HG02678 (cell line): ENCODE data around the gene RNU5D-1.
A peak's percentile ranks its signal among the peaks of the same experiment; 100 is the strongest.
"Not testable (repeated sequence)": the region's sequence is repeated elsewhere in the genome, so short reads cannot be mapped to it uniquely, and the experiment has no call there.

Experiments used
- ATAC-seq: cut with Tn5 transposase; IDR thresholded peaks from one replicate; pipeline ENCODE4 v1.9.1; 2021; ENCODE audit warnings: mild to moderate bottlenecking, moderate library complexity; ENCODE audit not compliant: unreplicated experiment

The RNU5D-1 gene

GRCh38 chr1:44730741-44731512 is at the start of gene RNU5D-1:
Gene RNU5D-1 (minus strand): TSS chr1:44731170.
- peak; percentile 73 for ATAC-seq

- no peak for ATAC-seq
These were observed 49.7 kb upstream of the RNU5D-1 start for GRCh38 chr1:44780583-44781121.

- no peak for ATAC-seq
These were observed 48.0 kb upstream of the RNU5D-1 start for GRCh38 chr1:44778705-44779576.

- no peak for ATAC-seq
These were observed 47.1 kb upstream of the RNU5D-1 start for GRCh38 chr1:44777969-44778635.

- ATAC-seq = no peak
These were observed 46.6 kb upstream of the RNU5D-1 start for GRCh38 chr1:44777547-44777946.

- no peak for ATAC-seq
These were observed 45.7 kb upstream of the RNU5D-1 start for GRCh38 chr1:44776730-44777068.

- ATAC-seq = no peak
These were observed 45.2 kb upstream of the RNU5D-1 start for GRCh38 chr1:44775930-44776729.

GRCh38 chr1:44775078-44775929 is 44.3 kb upstream of the RNU5D-1 start, which contains the start of gene RPS8:
Gene RPS8 (plus strand): TSS chr1:44775540. CDS start chr1:44775597, 57 bp downstream.
- ATAC-seq = peak; percentile 80

GRCh38 chr1:44766421-44766820 is 35.5 kb upstream of the RNU5D-1 start:
- ATAC-seq = not testable (repeated sequence)

GRCh38 chr1:44760876-44761275 is 29.9 kb upstream of the RNU5D-1 start:
- ATAC-seq = no peak

- no peak for ATAC-seq
These were observed 28.1 kb upstream of the RNU5D-1 start for GRCh38 chr1:44759077-44759476.

- ATAC-seq = peak; percentile 67
These were observed 26.4 kb upstream of the RNU5D-1 start for GRCh38 chr1:44757420-44757819.

- ATAC-seq = no peak
These were observed 16.9 kb upstream of the RNU5D-1 start for GRCh38 chr1:44747878-44748277.

GRCh38 chr1:44743211-44743610 is 12.2 kb upstream of the RNU5D-1 start:
- ATAC-seq = no peak

GRCh38 chr1:44740179-44740617 is 9.2 kb upstream of the RNU5D-1 start:
- no peak for ATAC-seq

GRCh38 chr1:44739307-44740178 is 8.6 kb upstream of the RNU5D-1 start, which contains the start of gene KIF2C:
Gene KIF2C (plus strand): TSS chr1:44739837. CDS start chr1:44739933, 96 bp downstream.
- peak; percentile 99 for ATAC-seq

GRCh38 chr1:44738953-44739306 is 8.0 kb upstream of the RNU5D-1 start:
- ATAC-seq = not testable (repeated sequence)

GRCh38 chr1:44735992-44736391 is 5.0 kb upstream of the RNU5D-1 start:
- ATAC-seq = no peak
